22Rv1 (cell line): ENCODE measurements around the gene CXCL1.

Source experiments
- H3K27ac ChIP-seq: fragments of 450-650 bp; 2 replicates; pipeline ENCODE4 v1.5.1; 2017
- CTCF ChIP-seq: fragments of 450-650 bp; IDR thresholded peaks from 2 replicates; pipeline ENCODE4 v1.5.1; 2017; ENCODE audit warnings: mild to moderate bottlenecking
- ZFX ChIP-seq: fragments of 450-650 bp; IDR thresholded peaks from 2 replicates; pipeline ENCODE4 v1.6.1; 2017; ENCODE audit warnings: antibody characterized with exemption, borderline replicate concordance

The CXCL1 gene

GRCh38 chr4:73851293-73851692, 17.9 kb upstream of the CXCL1 start:
- no peak for TF ChIP-seq CTCF
- TF ChIP-seq ZFX = no peak
- H3K27ac ChIP-seq = no peak overlapping the region

- TF ChIP-seq ZFX = no peak
- no peak for TF ChIP-seq CTCF
Measured at GRCh38 chr4:73852771-73853170, 16.4 kb upstream of the CXCL1 start.

GRCh38 chr4:73853246-73853704, 15.9 kb upstream of the CXCL1 start, which contains the start of gene PF4V1:
Gene PF4V1, plus strand, starts transcription at chr4:73853296. Its CDS starts 67 bp downstream, at chr4:73853363.
- H3K27ac ChIP-seq = no peak within 1 kb of the TSS
- TF ChIP-seq CTCF = no peak
- TF ChIP-seq ZFX = no peak

More at GRCh38 chr4:73852771-73853170, 16.4 kb upstream of the CXCL1 start:
- H3K27ac ChIP-seq = no peak overlapping the region

- TF ChIP-seq CTCF = no peak
- TF ChIP-seq ZFX = no peak
- H3K27ac ChIP-seq = no peak overlapping the region
Measured at GRCh38 chr4:73853718-73854473, 15.3 kb upstream of the CXCL1 start.

- H3K27ac ChIP-seq = no peak overlapping the region
- TF ChIP-seq ZFX = no peak
- no peak for TF ChIP-seq CTCF
Measured at GRCh38 chr4:73855406-73855805, 13.8 kb upstream of the CXCL1 start.

GRCh38 chr4:73856518-73856917, 12.7 kb upstream of the CXCL1 start:
- TF ChIP-seq ZFX (no peak), CTCF (no peak)
- no peak overlapping the region for H3K27ac ChIP-seq

- TF ChIP-seq ZFX (no peak), CTCF (no peak)
- H3K27ac ChIP-seq = no peak overlapping the region
Measured at GRCh38 chr4:73859614-73860088, 9.5 kb upstream of the CXCL1 start.
